CD4-positive, alpha-beta T cell treated with Interleukin-12 subunit alpha and Interleukin-12 subunit beta, for 1 hour (primary cell): ENCODE data around the gene HS2ST1.

Source experiments
- DNase-seq: peaks from one replicate; pipeline ENCODE4 v3.0.0-alpha.2; 2020

The HS2ST1 gene

DNA sequence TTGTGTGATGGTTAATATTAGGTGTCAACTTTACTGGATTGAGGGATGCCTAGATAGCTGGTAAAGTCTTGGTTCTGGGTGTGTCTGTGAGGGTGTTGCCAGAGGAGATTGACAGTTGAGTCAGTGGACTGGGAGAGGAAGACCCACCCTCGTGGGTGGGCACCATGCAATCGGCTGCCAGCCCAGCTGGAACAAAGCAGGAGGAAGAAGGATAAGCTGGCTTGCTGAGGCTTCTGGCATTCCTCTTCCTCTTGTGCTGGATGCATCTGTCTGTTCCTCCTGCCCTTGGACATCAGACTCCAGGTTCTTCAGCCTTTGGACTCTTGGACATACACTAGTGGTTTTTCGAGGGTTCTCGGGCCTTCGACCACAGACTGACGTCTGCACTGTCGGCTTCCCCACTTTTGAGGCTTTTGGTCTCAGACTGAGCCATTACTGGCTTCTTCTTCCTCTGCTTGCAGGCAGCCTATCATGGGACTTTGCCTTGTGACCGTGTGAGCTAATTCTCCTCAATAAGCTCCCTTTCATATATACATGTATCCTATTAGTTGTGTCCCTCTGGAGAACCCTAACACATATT, 230.0 kb downstream of the HS2ST1 start:
- no peak for DNase-seq

DNA sequence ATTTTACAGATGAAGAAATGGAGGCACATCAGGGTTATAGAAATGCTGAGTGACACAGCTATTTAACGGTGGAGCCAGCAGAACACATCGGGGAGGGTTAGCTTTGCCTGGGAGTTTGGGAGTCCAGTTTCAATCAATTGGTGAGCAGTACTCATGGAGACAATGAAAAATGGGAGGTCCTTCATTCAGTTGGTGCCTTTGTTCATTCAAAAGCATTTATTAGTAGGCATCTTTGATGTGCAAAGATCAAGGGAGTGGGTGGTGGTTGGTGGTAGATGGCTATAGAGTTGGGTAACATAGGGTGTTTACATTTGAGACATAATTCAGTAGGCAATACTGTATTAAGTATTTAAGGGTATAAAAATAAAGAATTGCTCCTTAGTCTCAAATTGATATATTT, 230.5 kb downstream of the HS2ST1 start:
- DNase-seq = no peak

DNA sequence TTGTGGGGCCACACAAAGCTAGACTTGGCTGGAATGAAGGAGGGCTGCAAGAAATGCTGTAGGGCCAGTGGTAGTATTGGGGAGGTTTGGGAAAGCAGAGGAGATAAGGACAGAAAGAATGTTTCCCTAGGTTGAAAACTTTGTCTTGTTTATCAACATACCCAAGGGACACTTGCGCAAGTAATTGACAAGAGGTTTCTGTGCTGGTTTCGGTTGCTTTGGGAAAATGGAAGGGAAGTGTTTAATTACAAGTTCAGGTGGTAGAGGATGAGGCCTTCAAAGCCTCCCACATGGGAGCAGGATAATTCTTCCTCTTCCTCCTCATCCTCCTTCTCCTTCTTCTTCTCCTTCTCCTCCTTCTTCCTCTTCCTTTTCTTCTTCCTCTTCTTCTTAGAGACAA, 232.1 kb downstream of the HS2ST1 start:
- DNase-seq = no peak

- DNase-seq = no peak
These were observed 232.6 kb downstream of the HS2ST1 start for GRCh38 chr1:87146986-87147385.

GRCh38 chr1:87147851-87148250, 233.4 kb downstream of the HS2ST1 start:
- no peak for DNase-seq

- no peak for DNase-seq
These were observed 234.2 kb downstream of the HS2ST1 start for GRCh38 chr1:87148661-87149060.

- DNase-seq = no peak
These were observed 235.0 kb downstream of the HS2ST1 start for GRCh38 chr1:87149241-87150041.

DNA sequence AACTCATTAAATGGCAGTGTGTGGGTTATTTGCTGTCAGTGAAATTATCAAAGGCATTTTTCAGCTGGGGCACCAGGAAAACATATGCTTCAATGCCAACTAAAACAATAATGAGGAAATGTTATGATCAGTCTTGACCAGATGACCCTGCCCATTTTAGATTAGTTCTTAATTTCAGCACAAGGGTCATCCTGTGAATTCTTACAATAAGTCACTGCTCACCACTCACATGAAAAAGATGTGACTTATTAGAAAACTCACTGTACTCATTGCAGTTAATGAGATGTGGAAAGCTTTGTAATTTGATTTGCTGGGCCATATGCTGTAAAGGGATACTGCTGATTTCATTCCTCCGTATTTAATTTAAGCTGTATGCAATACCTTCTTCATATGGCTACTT, 235.7 kb downstream of the HS2ST1 start:
- no peak for DNase-seq

- peak; percentile 9 for DNase-seq
These were observed 237.3 kb downstream of the HS2ST1 start for GRCh38 chr1:87151500-87152421.

DNA sequence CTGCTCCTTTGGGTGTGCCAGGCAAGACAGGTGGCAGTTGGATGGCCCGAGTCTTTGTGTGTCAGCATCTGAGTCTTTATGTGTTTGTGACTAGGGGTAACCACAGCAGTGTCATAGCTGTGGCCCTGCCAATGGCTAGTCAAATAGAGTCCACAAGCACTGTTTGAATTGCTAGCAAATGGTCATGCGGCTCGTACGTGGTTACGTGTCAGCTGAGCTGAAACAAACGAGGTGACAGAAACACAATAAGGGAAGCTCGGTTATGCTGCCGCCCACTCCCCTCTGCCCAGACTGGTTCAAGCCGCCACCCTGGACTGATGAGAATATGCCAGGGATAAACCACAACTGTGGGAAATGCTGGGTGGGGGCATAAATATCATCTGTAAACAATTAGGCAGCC, 239.9 kb downstream of the HS2ST1 start:
- DNase-seq = no peak

DNA sequence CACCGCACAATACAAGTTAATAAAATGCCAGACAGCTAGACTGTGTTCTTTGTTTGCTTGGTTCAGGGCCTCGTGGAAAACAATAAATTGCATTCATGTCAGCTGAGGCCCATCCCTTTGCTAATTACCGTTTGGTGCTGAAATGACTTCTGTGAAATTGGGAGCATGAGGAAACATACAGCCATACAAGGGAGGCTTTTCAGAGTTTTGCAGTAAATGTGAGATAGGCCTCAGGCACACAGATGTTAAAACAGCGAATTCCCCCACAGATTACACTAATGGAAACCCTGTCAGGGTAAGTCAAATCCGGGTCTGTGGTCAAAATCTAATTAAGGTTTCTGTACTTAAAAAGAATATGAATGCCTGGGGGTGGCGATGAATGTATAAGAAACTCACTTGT, 240.7 kb downstream of the HS2ST1 start:
- DNase-seq = no peak

- DNase-seq = no peak
These were observed 241.2 kb downstream of the HS2ST1 start for GRCh38 chr1:87155648-87156047.

DNA sequence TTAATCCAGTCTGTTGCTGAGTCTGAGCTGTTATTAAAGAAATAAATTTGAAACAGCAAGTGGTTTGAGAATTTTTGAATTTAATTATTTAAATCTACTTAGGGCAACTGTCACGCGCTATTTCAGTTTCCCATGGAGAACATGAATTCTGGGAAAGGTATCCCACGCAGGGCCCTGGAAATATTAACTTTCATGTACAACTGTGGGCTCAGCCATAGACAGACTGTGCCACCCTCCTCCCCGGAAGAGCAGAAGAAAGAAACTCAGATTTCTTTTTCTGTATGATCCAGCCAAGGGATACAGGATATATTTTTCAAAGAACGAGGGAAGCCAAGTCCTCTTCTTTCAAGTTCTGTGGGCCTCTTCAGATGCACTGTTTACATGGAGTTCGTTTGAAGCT, 241.7 kb downstream of the HS2ST1 start:
- DNase-seq = no peak

GRCh38 chr1:87159378-87159915, 245.0 kb downstream of the HS2ST1 start:
- no peak for DNase-seq
